K562 (cell line): Measurements from ENCODE around the gene ZKSCAN8. TPM values are rescaled to one million over a fixed set of nuclear protein-coding genes. Genes with fewer than 3 reads are reported as not detected.

Source experiments
- CREB1 ChIP-seq, 2 experiments: sonication (generic) in 1 of 2; formaldehyde crosslinking in 1 of 2; IDR thresholded peaks; 2 replicates each; pipeline versions ENCODE4 v1.6.1 to v1.8.0; 2012 to 2022; ENCODE audit warnings: inconsistent platforms in 1 of 2, mild to moderate bottlenecking in 1 of 2, missing genetic modification reagents in 1 of 2, moderate library complexity in 1 of 2
- DMBX1 ChIP-seq: fragments of 250-450 bp; sonication (Bioruptor Pico); IDR thresholded peaks from 2 replicates; pipeline ENCODE4 v1.8.0; 2022; ENCODE audit warnings: inconsistent platforms, mild to moderate bottlenecking, moderate library complexity, borderline replicate concordance
- E2F6 ChIP-seq, 2 experiments: IDR thresholded peaks; 2 replicates each; pipeline ENCODE4 v1.6.1; 2011; ENCODE audit warnings: borderline replicate concordance in 1 of 2, control low read depth in 1 of 2, low read depth in 1 of 2, low read length in 1 of 2, mild to moderate bottlenecking in 1 of 2, mixed read lengths in 1 of 2, moderate library complexity in 1 of 2; ENCODE audit not compliant: insufficient read depth in 1 of 2, insufficient read length in 1 of 2, poor library complexity in 1 of 2, severe bottlenecking in 1 of 2; ENCODE audit errors: extremely low read depth in 1 of 2
- EHMT2 ChIP-seq: fragments of 450-650 bp; IDR thresholded peaks from 2 replicates; pipeline ENCODE4 v1.6.1; 2018; ENCODE audit warnings: antibody characterized with exemption
- FOXP1 ChIP-seq: sonication (generic); formaldehyde crosslinking; IDR thresholded peaks from 2 replicates; pipeline ENCODE4 v1.8.0; 2022; ENCODE audit warnings: mild to moderate bottlenecking, missing genetic modification reagents
- GABPB1 ChIP-seq: sonication (generic); formaldehyde crosslinking; IDR thresholded peaks from 2 replicates; pipeline ENCODE4 v1.8.0; 2022; ENCODE audit warnings: mild to moderate bottlenecking, missing genetic modification reagents
- HMGN3 ChIP-seq: IDR thresholded peaks from 2 replicates; pipeline ENCODE4 v1.6.1; 2011; ENCODE audit warnings: borderline replicate concordance, low read depth, mild to moderate bottlenecking, mixed read lengths, low read length; ENCODE audit not compliant: insufficient read length; ENCODE audit errors: extremely low read depth
- NCOA6 ChIP-seq: fragments of 450-650 bp; IDR thresholded peaks from 2 replicates; pipeline ENCODE4 v1.6.1; 2017; ENCODE audit warnings: mild to moderate bottlenecking
- POLR2AphosphoS2 ChIP-seq: IDR thresholded peaks from 2 replicates; pipeline ENCODE4 v1.6.1; 2012; ENCODE audit warnings: low read length, improper control_type of control experiment
- RERE ChIP-seq: sonication (generic); formaldehyde crosslinking; IDR thresholded peaks from 2 replicates; pipeline ENCODE4 v1.8.0; 2023; ENCODE audit warnings: missing genetic modification reagents, mild to moderate bottlenecking, borderline replicate concordance
- SMARCA4 ChIP-seq: fragments of 450-650 bp; IDR thresholded peaks from 2 replicates; pipeline ENCODE4 v1.6.1; 2016
- TARDBP ChIP-seq: fragments of 450-650 bp; IDR thresholded peaks from 2 replicates; pipeline ENCODE4 v1.6.1; 2016
- THAP7 ChIP-seq: fragments of 250-450 bp; sonication (Bioruptor Pico); IDR thresholded peaks from 2 replicates; pipeline ENCODE4 v1.5.0; 2021
- VEZF1 ChIP-seq: fragments of 200-800 bp; sonication (Bioruptor generic); IDR thresholded peaks from 2 replicates; pipeline ENCODE4 v1.6.1; 2017; ENCODE audit warnings: missing genetic modification characterization, missing compliant biosample characterization
- ZBTB1 ChIP-seq: sonication (generic); formaldehyde crosslinking; IDR thresholded peaks from 2 replicates; pipeline ENCODE4 v1.8.1; 2023; ENCODE audit warnings: missing genetic modification reagents, low read depth, mild to moderate bottlenecking, borderline replicate concordance
- ZFP30 ChIP-seq: fragments of 250-450 bp; sonication (Bioruptor Pico); IDR thresholded peaks from 2 replicates; pipeline ENCODE4 v1.8.0; 2022; ENCODE audit warnings: moderate library complexity, mild to moderate bottlenecking, inconsistent platforms, borderline replicate concordance
- ZNF431 ChIP-seq: sonication (generic); formaldehyde crosslinking; IDR thresholded peaks from 2 replicates; pipeline ENCODE4 v1.8.0; 2022; ENCODE audit warnings: mild to moderate bottlenecking, missing genetic modification reagents
- polyA plus RNA-seq, 8 experiments: library from polyadenylated mRNA; depleted of rRNA in 4 of 8; stranded (reverse) in 5 of 8; unstranded in 3 of 8; fragments of >200 nt; fragmentation: Nextera tagmentation in 2 of 8; fragmentation: Illumina TruSeq in 1 of 8; extraction: Ambion mirVana in 2 of 8; extraction: Trizol in 1 of 8; gene quantifications; 2 replicates each; pipeline versions ENCODE4 v1.2.1 to v1.2.3, GENCODE V29; 2011 to 2014; ENCODE audit warnings: inconsistent platforms in 1 of 8, missing spikeins in 1 of 8
- total RNA-seq, 7 experiments: library from RNA; depleted of rRNA in 6 of 7; stranded (reverse); fragments of >200 nt in 6 of 7; fragmentation: Illumina TruSeq in 2 of 7; extraction: Trizol in 2 of 7; gene quantifications; 2 replicates each; pipeline versions ENCODE4 v1.2.1 to v1.2.3, GENCODE V29; 2011 to 2021; ENCODE audit warnings: low replicate concordance in 1 of 7

ZKSCAN8 gene
- total and polyA plus RNA-seq, 9 of the 15 experiments (the other 6 are each of a cell fraction or from before 2014, with no cell fraction given): 3.3 to 37.7 (median 21.7) TPM

- TF ChIP-seq RERE (CRISPR knock-in tag) (no peak), THAP7 (CRISPR knock-in tag) (peak; percentile 17; the same call in 1 of the 2 replicates), SMARCA4 (peak; percentile 26), ZNF431 (CRISPR knock-in tag) (peak; percentile 59; the same call in 1 of the 2 replicates), TARDBP (peak; percentile 76; the same call in 1 of the 2 replicates), GABPB1 (peak; percentile 100), CREB1 (IDR thresholded peaks at IDR 0.05) (peak; percentile 71; the same call in 1 of the 2 replicates), CREB1 (CRISPR knock-in tag; IDR thresholded peaks at IDR 0.05) (peak; percentile 55; the same call in 1 of the 2 replicates), E2F6 (IDR thresholded peaks at IDR 0.05; ENCODE audit: borderline replicate concordance in 1 of 2, extremely low read depth in 1 of 2, insufficient read depth in 1 of 2, insufficient read length in 1 of 2, low read depth in 1 of 2, low read length in 1 of 2, poor library complexity in 1 of 2, severe bottlenecking in 1 of 2) (peak; percentile 29 to 68), VEZF1 (CRISPR knock-in tag) (peak; percentile 83), EHMT2 (peak; percentile 10; the same call in 1 of the 2 replicates), FOXP1 (CRISPR knock-in tag) (peak; percentile 81; the same call in 1 of the 2 replicates), ZBTB1 (peak; percentile 12; the same call in 1 of the 2 replicates), ZFP30 (CRISPR knock-in tag) (no peak), DMBX1 (CRISPR knock-in tag) (peak; percentile 39; the same call in 1 of the 2 replicates), POLR2AphosphoS2 (0 out of 2 replicates have a peak, but pooled peaks have one; percentile 59), NCOA6 (peak; percentile 34; the same call in 1 of the 2 replicates), HMGN3 (peak; percentile 76)
These were observed 4.8 kb upstream of the ZKSCAN8 start (continued) for GRCh38 chr6:28136585-28137504.
